ENCODE data around the gene PITX1. TPM values are rescaled to one million over a fixed set of nuclear protein-coding genes. Genes with fewer than 3 reads are reported as not detected.

PITX1 gene
- 19.2 to 31.0 TPM (median 28.5 TPM) in 5 replicates for total RNA-seq (2022; extraction: Qiagen RNA extraction; ENCODE audit: low read depth)

DNA sequence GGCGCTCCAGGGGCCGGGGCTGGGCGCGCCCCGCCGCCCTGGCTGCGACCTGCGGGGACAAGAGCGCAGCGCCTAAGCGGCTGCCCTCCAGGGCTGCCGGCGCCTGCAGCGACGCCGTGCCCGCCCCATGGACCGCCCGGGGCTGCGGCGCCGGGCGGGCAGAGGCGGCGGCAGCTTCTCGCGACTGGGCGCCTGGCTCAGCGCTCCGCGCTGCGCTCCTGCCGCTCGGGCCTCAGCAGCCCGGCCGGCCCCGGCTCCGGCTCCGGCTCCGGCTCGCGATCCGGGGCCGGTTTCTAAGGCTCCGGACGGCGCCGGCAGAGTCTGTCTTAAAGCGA is at the start of gene PITX1:
TSS of gene PITX1 (minus strand) at position 328 of the 335 bp plus-strand sequence. CDS start 347 bp downstream, outside the sequence.

Other genes with a start within 250 kb of the PITX1 start
- gene C5orf24, start 188.3 kb downstream of the PITX1 start, total RNA-seq (2022; extraction: Qiagen RNA extraction; ENCODE audit: low read depth): 15.7 to 24.9 TPM (median 22.8 TPM) in 5 replicates
- 50.8 to 67.2 TPM (median 54.3 TPM) in 5 replicates for gene TXNDC15, start 159.9 kb downstream of the PITX1 start, total RNA-seq (2022; extraction: Qiagen RNA extraction; ENCODE audit: low read depth)
- gene PCBD2, start 129.1 kb downstream of the PITX1 start, total RNA-seq (2022; extraction: Qiagen RNA extraction; ENCODE audit: low read depth): 10.7 to 12.3 TPM (median 11.1 TPM) in 5 replicates
- gene CATSPER3, start 66.3 kb downstream of the PITX1 start, total RNA-seq (2022; extraction: Qiagen RNA extraction; ENCODE audit: low read depth): 0.19 to 0.50 TPM (median 0.37 TPM) in 5 replicates

Measured in A549 treated with GW870086 at 1 μM for 4 hours (cell line).